Endothelial cell of umbilical vein (primary cell): Measurements from ENCODE around the gene NLGN4Y.
"Not testable (repeated sequence)": the region's sequence is repeated elsewhere in the genome, so short reads cannot be mapped to it uniquely, and the experiment has no call there.

Source experiments
- EZH2 ChIP-seq: IDR thresholded peaks from 2 replicates; pipeline ENCODE4 v1.6.1; 2012; ENCODE audit warnings: borderline replicate concordance, low read depth, mild to moderate bottlenecking, moderate library complexity, low read length, inconsistent platforms; ENCODE audit not compliant: severe bottlenecking
- FOS ChIP-seq: IDR thresholded peaks from 2 replicates; pipeline ENCODE4 v1.6.1; 2011; ENCODE audit warnings: mild to moderate bottlenecking, low read length, moderate library complexity, borderline replicate concordance; ENCODE audit not compliant: insufficient read depth
- GATA2 ChIP-seq: IDR thresholded peaks from 2 replicates; pipeline ENCODE4 v1.7.0; 2011; ENCODE audit warnings: low read depth, mild to moderate bottlenecking, moderate library complexity, mixed read lengths, low read length; ENCODE audit not compliant: insufficient read length, insufficient read depth
- MYC ChIP-seq: IDR thresholded peaks from one replicate; pipeline ENCODE4 v1.6.1; 2011; ENCODE audit warnings: mild to moderate bottlenecking, low read depth, low read length
- POLR2A ChIP-seq: IDR thresholded peaks from 2 replicates; pipeline ENCODE4 v1.6.1; 2012; ENCODE audit warnings: low read depth, mild to moderate bottlenecking, control low read depth, low read length
- POLR2AphosphoS5 ChIP-seq: IDR thresholded peaks from 2 replicates; pipeline ENCODE4 v1.6.1; 2012; ENCODE audit warnings: low read depth, mild to moderate bottlenecking, control low read depth, low read length, moderate library complexity; ENCODE audit not compliant: insufficient read depth
- TF ChIP-seq, protein P1 (sequence below), 2 donors: IDR thresholded peaks; 1 replicate in 1 of 2; 2 replicates in 1 of 2; pipeline ENCODE4 v1.5.1; 2011; ENCODE audit warnings: low read length in 2 of 2, mild to moderate bottlenecking in 2 of 2, moderate library complexity in 2 of 2, control low read depth in 1 of 2, inconsistent platforms in 1 of 2, low read depth in 1 of 2; ENCODE audit not compliant: insufficient read depth in 1 of 2; ENCODE audit errors: extremely low read depth in 1 of 2
- TF ChIP-seq, protein P2 (sequence below): IDR thresholded peaks from 2 replicates; pipeline ENCODE4 v1.6.1; 2011; ENCODE audit not compliant: insufficient read depth, insufficient read length

DNA sequence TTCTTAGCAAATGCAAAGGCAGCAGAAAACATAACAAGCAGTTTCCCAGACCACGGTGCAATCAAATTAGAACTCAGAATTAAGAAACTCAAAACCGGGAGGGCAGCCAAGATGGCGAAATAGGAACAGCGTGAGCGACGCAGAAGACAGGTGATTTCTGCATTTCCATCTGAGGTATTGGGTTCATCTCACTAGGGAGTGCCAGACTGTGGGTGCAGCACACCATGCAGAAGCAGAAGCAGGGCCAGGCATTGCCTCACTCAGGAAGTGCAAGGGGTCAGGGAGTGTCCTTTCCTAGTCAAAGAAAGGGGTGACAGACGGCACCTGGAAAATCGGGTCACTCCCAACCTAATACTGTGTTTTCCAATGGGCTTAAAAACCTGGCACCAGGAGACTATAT lies 336.7 kb downstream of the NLGN4Y start:
- not testable (repeated sequence) for TF ChIP-seq EZH2, POLR2A, FOS, GATA2, POLR2AphosphoS5, MYC
- TF ChIP-seq, protein P1, sequence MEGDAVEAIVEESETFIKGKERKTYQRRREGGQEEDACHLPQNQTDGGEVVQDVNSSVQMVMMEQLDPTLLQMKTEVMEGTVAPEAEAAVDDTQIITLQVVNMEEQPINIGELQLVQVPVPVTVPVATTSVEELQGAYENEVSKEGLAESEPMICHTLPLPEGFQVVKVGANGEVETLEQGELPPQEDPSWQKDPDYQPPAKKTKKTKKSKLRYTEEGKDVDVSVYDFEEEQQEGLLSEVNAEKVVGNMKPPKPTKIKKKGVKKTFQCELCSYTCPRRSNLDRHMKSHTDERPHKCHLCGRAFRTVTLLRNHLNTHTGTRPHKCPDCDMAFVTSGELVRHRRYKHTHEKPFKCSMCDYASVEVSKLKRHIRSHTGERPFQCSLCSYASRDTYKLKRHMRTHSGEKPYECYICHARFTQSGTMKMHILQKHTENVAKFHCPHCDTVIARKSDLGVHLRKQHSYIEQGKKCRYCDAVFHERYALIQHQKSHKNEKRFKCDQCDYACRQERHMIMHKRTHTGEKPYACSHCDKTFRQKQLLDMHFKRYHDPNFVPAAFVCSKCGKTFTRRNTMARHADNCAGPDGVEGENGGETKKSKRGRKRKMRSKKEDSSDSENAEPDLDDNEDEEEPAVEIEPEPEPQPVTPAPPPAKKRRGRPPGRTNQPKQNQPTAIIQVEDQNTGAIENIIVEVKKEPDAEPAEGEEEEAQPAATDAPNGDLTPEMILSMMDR (IDR thresholded peaks at IDR 0.05; ENCODE audit: extremely low read depth in 1 of 2, insufficient read depth in 1 of 2, low read depth in 1 of 2, low read length in 2 of 2), result not testable (repeated sequence)
- TF ChIP-seq, protein P2, sequence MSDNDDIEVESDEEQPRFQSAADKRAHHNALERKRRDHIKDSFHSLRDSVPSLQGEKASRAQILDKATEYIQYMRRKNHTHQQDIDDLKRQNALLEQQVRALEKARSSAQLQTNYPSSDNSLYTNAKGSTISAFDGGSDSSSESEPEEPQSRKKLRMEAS, result not testable (repeated sequence)
